H1 (cell line): ENCODE measurements around the gene CDK19. TPM values are rescaled to one million over a fixed set of nuclear protein-coding genes. Genes with fewer than 3 reads are reported as not detected.

Source experiments
- CTCF ChIA-PET: fragments of 300-600 bp; sonication (Branson Sonifier 250); formaldehyde crosslinking; loops from one replicate; lab custom pipeline; 2021; ENCODE audit not compliant: partially characterized antibody; lab: Charles Lee
- POLR2A ChIA-PET: fragments of 300-600 bp; sonication (Branson Sonifier 250); formaldehyde crosslinking; loops from one replicate; lab custom pipeline; 2021; ENCODE audit warnings: inconsistent platforms; ENCODE audit not compliant: partially characterized antibody; lab: Charles Lee
- DNase-seq, 2 experiments: peaks; one replicate each; pipeline versions ENCODE4 v3.0.0 to v3.0.0-alpha.2; 2010 to 2022; ENCODE audit warnings: low spot score in 2 of 2, low read depth in 1 of 2, mixed read lengths in 1 of 2
- FAIRE-seq: peaks from 2 replicates; lab custom pipeline; 2011; peaks lifted over from hg19 to GRCh38; lab: Jason Lieb, UNC
- H2AFZ ChIP-seq: 2 replicates; pipeline ENCODE4 v1.8.1; 2012; ENCODE audit warnings: low read length, inconsistent platforms
- H2AK5ac ChIP-seq: 2 replicates; pipeline ENCODE4 v1.6.1; 2013; ENCODE audit warnings: low read depth, low read length
- H2BK120ac ChIP-seq: replicated peaks from 2 replicates; pipeline ENCODE3; 2013; ENCODE audit warnings: low read depth, low read length, inconsistent platforms
- H2BK12ac ChIP-seq: 2 replicates; pipeline ENCODE4 v1.6.1; 2013; ENCODE audit warnings: low read depth, low read length
- H2BK15ac ChIP-seq: 2 replicates; pipeline ENCODE4 v1.6.1; 2013; ENCODE audit warnings: low read length
- H2BK20ac ChIP-seq: 2 replicates; pipeline ENCODE4 v1.6.1; 2013; ENCODE audit warnings: low read length
- H2BK5ac ChIP-seq: 2 replicates; pipeline ENCODE4 v1.6.1; 2013; ENCODE audit warnings: low read depth, low read length
- H3K14ac ChIP-seq: 2 replicates; pipeline ENCODE4 v1.6.1; 2013; ENCODE audit warnings: inconsistent platforms; ENCODE audit not compliant: insufficient read length
- H3K18ac ChIP-seq: 2 replicates; pipeline ENCODE4 v1.6.1; 2013; ENCODE audit warnings: low read length; ENCODE audit errors: extremely low read depth
- H3K23ac ChIP-seq: 2 replicates; pipeline ENCODE4 v1.6.1; 2013; ENCODE audit warnings: inconsistent platforms; ENCODE audit not compliant: insufficient read length
- H3K23me2 ChIP-seq: 2 replicates; pipeline ENCODE4 v1.6.1; 2013; ENCODE audit warnings: low read depth, low read length
- H3K27ac ChIP-seq: 2 replicates; pipeline ENCODE4 v1.6.1; 2011; ENCODE audit warnings: low read depth, low read length, inconsistent platforms
- H3K27me3 ChIP-seq, 4 experiments: replicated peaks in 1 of 4; 1 replicate in 1 of 4; 2 replicates in 3 of 4; pipeline versions ENCODE4 v1.6.1 to v1.8.1; 2011 to 2013; ENCODE audit warnings: low read length in 3 of 4, mild to moderate bottlenecking in 3 of 4, inconsistent platforms in 2 of 4, mixed read lengths in 2 of 4, moderate library complexity in 1 of 4; ENCODE audit not compliant: control insufficient read depth in 3 of 4, insufficient read depth in 3 of 4; ENCODE audit errors: extremely low read depth in 1 of 4
- H3K36me3 ChIP-seq, 4 experiments: 2 replicates each; pipeline versions ENCODE4 v1.6.1 to v1.8.1; 2011 to 2013; ENCODE audit warnings: mild to moderate bottlenecking in 4 of 4, low read length in 3 of 4, moderate library complexity in 2 of 4, control low read depth in 1 of 4, inconsistent platforms in 1 of 4; ENCODE audit not compliant: insufficient read depth in 4 of 4, control insufficient read depth in 2 of 4
- H3K4ac ChIP-seq: replicated peaks from 2 replicates; pipeline ENCODE3; 2013; ENCODE audit warnings: low read length, low read depth, mixed read lengths, inconsistent platforms; ENCODE audit not compliant: insufficient read length
- H3K4me1 ChIP-seq, 4 experiments: replicated peaks in 1 of 4; 1 replicate in 1 of 4; 2 replicates in 3 of 4; pipeline versions ENCODE4 v1.6.1 to v1.8.1; 2011 to 2013; ENCODE audit warnings: low read length in 3 of 4, inconsistent platforms in 2 of 4, mixed read lengths in 1 of 4; ENCODE audit not compliant: insufficient read depth in 4 of 4, control insufficient read depth in 3 of 4
- H3K4me2 ChIP-seq, 2 experiments: 2 replicates each; pipeline versions ENCODE4 v1.6.1 to v1.8.1; 2011 to 2013; ENCODE audit warnings: low read depth in 2 of 2, low read length in 2 of 2, control low read depth in 1 of 2, inconsistent platforms in 1 of 2, mild to moderate bottlenecking in 1 of 2; ENCODE audit not compliant: insufficient read depth in 1 of 2
- H3K4me3 ChIP-seq, 4 experiments: fragments of 200-600, 300-600 bp in 1 of 4; sonication (generic), shearing (Covaris generic), sonication (Bioruptor Twin) in 1 of 4; 2 replicates each; pipeline versions ENCODE4 v1.5.1 to v1.8.1; 2011 to 2016; ENCODE audit warnings: low read length in 4 of 4, low read depth in 3 of 4, control low read depth in 2 of 4, inconsistent platforms in 2 of 4, mild to moderate bottlenecking in 2 of 4, mixed read lengths in 1 of 4, moderate library complexity in 1 of 4; ENCODE audit not compliant: insufficient read depth in 2 of 4; ENCODE audit errors: extremely low read depth in 1 of 4
- H3K56ac ChIP-seq: replicated peaks from 2 replicates; pipeline ENCODE3; 2013; ENCODE audit warnings: low read depth, mild to moderate bottlenecking, mixed read lengths, low read length, inconsistent platforms; ENCODE audit not compliant: insufficient read length
- H3K79me1 ChIP-seq: 2 replicates; pipeline ENCODE4 v1.6.1; 2013; ENCODE audit warnings: low read depth, low read length, control low read depth
- H3K79me2 ChIP-seq, 2 experiments: 2 replicates each; pipeline versions ENCODE4 v1.6.1 to v1.8.1; 2012 to 2013; ENCODE audit warnings: low read length in 2 of 2, mild to moderate bottlenecking in 2 of 2, inconsistent platforms in 1 of 2; ENCODE audit not compliant: insufficient read depth in 2 of 2, control insufficient read depth in 1 of 2
- H3K9ac ChIP-seq, 4 experiments: replicated peaks in 1 of 4; 1 replicate in 1 of 4; 2 replicates in 3 of 4; pipeline versions ENCODE4 v1.6.1 to v1.8.1; 2011 to 2013; ENCODE audit warnings: low read depth in 3 of 4, low read length in 3 of 4, control low read depth in 2 of 4, mild to moderate bottlenecking in 2 of 4, moderate library complexity in 2 of 4, inconsistent platforms in 1 of 4; ENCODE audit errors: extremely low read depth in 1 of 4
- H3K9me3 ChIP-seq, 2 experiments: 2 replicates each; pipeline versions ENCODE4 v1.6.1 to v1.8.1; 2012 to 2013; ENCODE audit warnings: mild to moderate bottlenecking in 2 of 2, moderate library complexity in 2 of 2, control low read depth in 1 of 2, inconsistent platforms in 1 of 2, low read depth in 1 of 2, low read length in 1 of 2, mixed read lengths in 1 of 2; ENCODE audit not compliant: insufficient read depth in 2 of 2
- H4K20me1 ChIP-seq, 2 experiments: replicated peaks in 1 of 2; 2 replicates each; pipeline versions ENCODE3 to v1.8.1; 2011 to 2013; ENCODE audit warnings: inconsistent platforms in 2 of 2, low read length in 2 of 2, mild to moderate bottlenecking in 1 of 2; ENCODE audit not compliant: insufficient read depth in 2 of 2, control insufficient read depth in 1 of 2
- H4K5ac ChIP-seq: 2 replicates; pipeline ENCODE4 v1.6.1; 2013; ENCODE audit warnings: low read length, low read depth, mixed read lengths, inconsistent platforms; ENCODE audit not compliant: insufficient read length
- H4K8ac ChIP-seq: 2 replicates; pipeline ENCODE4 v1.8.0; 2013; ENCODE audit warnings: mild to moderate bottlenecking, moderate library complexity, low read length, inconsistent platforms; ENCODE audit not compliant: insufficient read depth; ENCODE audit errors: extremely low read depth
- H4K91ac ChIP-seq: replicated peaks from 2 replicates; pipeline ENCODE3; 2013; ENCODE audit warnings: low read length, mixed read lengths, inconsistent platforms; ENCODE audit not compliant: insufficient read length
- BRCA1 ChIP-seq: IDR thresholded peaks from 2 replicates; pipeline ENCODE4 v1.6.1; 2012; ENCODE audit warnings: low read depth, low read length, improper control_type of control experiment
- CBX5 ChIP-seq: fragments of 300-800, 300-1000 bp; sonication (generic); IDR thresholded peaks from 2 replicates; pipeline ENCODE4 v1.7.1; 2016; ENCODE audit warnings: antibody characterized with exemption, low read length, low read depth
- CBX8 ChIP-seq: fragments of 300-800, 300-1000 bp; sonication (generic); IDR thresholded peaks from 2 replicates; pipeline ENCODE4 v1.7.1; 2016; ENCODE audit warnings: low read depth, low read length, borderline replicate concordance
- CHD1 ChIP-seq: IDR thresholded peaks from 2 replicates; pipeline ENCODE4 v1.6.1; 2012; ENCODE audit warnings: low read depth, low read length, improper control_type of control experiment
- FOSL1 ChIP-seq: IDR thresholded peaks from 2 replicates; pipeline ENCODE4 v1.6.1; 2011; ENCODE audit warnings: mild to moderate bottlenecking, low read depth, low read length, moderate library complexity; ENCODE audit not compliant: insufficient read depth
- JUND ChIP-seq: IDR thresholded peaks from 2 replicates; pipeline ENCODE4 v1.6.1; 2011; ENCODE audit warnings: mild to moderate bottlenecking, improper control_type of control experiment, low read length
- KDM4A ChIP-seq: IDR thresholded peaks from one replicate; pipeline ENCODE4 v1.7.1; 2012; ENCODE audit warnings: low read depth, mild to moderate bottlenecking, moderate library complexity, low read length, inconsistent platforms; ENCODE audit not compliant: severe bottlenecking
- PHF8 ChIP-seq: fragments of 200-600 bp; sonication (generic); conservative IDR thresholded peaks from 2 replicates; pipeline ENCODE4 v1.7.1; 2012; ENCODE audit warnings: low read depth, mild to moderate bottlenecking, inconsistent platforms, low read length, moderate library complexity
- POLR2A ChIP-seq, 2 experiments: IDR thresholded peaks; 1 replicate in 1 of 2; 2 replicates in 1 of 2; pipeline ENCODE4 v1.6.1; 2011; ENCODE audit warnings: low read depth in 2 of 2, low read length in 2 of 2, mild to moderate bottlenecking in 2 of 2; ENCODE audit errors: control extremely low read depth in 1 of 2
- POLR2AphosphoS5 ChIP-seq: IDR thresholded peaks from 2 replicates; pipeline ENCODE4 v1.6.1; 2011; ENCODE audit warnings: low read depth, low read length
- RFX5 ChIP-seq: IDR thresholded peaks from 2 replicates; pipeline ENCODE4 v1.6.1; 2011; ENCODE audit warnings: low read depth, low read length, improper control_type of control experiment, borderline replicate concordance
- SIN3A ChIP-seq, 2 experiments: IDR thresholded peaks in 1 of 2; conservative IDR thresholded peaks in 1 of 2; 2 replicates each; pipeline ENCODE4 v1.6.1; 2011 to 2012; ENCODE audit warnings: low read length in 2 of 2, improper control_type of control experiment in 1 of 2, low read depth in 1 of 2, mild to moderate bottlenecking in 1 of 2
- SIRT6 ChIP-seq: IDR thresholded peaks from one replicate; pipeline ENCODE4 v1.7.1; 2012; ENCODE audit warnings: low read length, inconsistent platforms
- SP1 ChIP-seq: IDR thresholded peaks from 2 replicates; pipeline ENCODE4 v1.6.1; 2011; ENCODE audit warnings: low read depth, low read length
- ZNF274 ChIP-seq: IDR thresholded peaks from 2 replicates; pipeline ENCODE4 v1.7.0; 2012; ENCODE audit warnings: low read length, borderline replicate concordance; ENCODE audit errors: extremely low read depth
- WGBS, 2 experiments: shearing (Covaris generic) in 1 of 2; methylation state at CpG; one replicate each; pipeline versions ENCODE4 v1.1.6 to v1.1.7; 2013 to 2015; ENCODE audit warnings: low lambda C conversion rate in 2 of 2, mixed read lengths in 2 of 2, inconsistent platforms in 1 of 2, low coverage in 1 of 2, missing lambda C conversion rate in 1 of 2; ENCODE audit not compliant: insufficient replicate concordance in 2 of 2, insufficient coverage in 1 of 2, insufficient read length in 1 of 2; ENCODE audit errors: extremely low coverage in 1 of 2, missing lambda C conversion rate in 1 of 2; 5-methylcytosine and 5-hydroxymethylcytosine counted together
- polyA plus RNA-seq, 7 experiments: library from polyadenylated mRNA; depleted of rRNA in 3 of 7; stranded (reverse) in 5 of 7; unstranded in 2 of 7; fragments of >200 nt in 5 of 7; fragments of 200-250 nt in 2 of 7; gene quantifications; 1 replicate in 5 of 7; 2 replicates in 1 of 7; 4 replicates in 1 of 7; pipeline versions ENCODE4 v1.2.1 to v1.2.3, GENCODE V29; 2011 to 2013; ENCODE audit warnings: missing spikeins in 2 of 7, mixed read lengths in 2 of 7
- total RNA-seq: library from RNA; stranded (reverse); fragmentation: NEBNext Ultra II Directional; extraction: Animal tissue kit (Norgen Biotek cat#: 25700); gene quantifications from 2 replicates; pipeline ENCODE4 v1.2.1, GENCODE V29; 2021

Gene CDK19
- total and polyA plus RNA-seq, 2 of the 8 experiments (the other 6 are each of a cell fraction or from before 2014, with no cell fraction given) = 4.9 to 12.6 TPM

- Histone ChIP-seq H2AFZ (peak overlapping the region; percentile 24; the same call in 1 of the 2 replicates), H3K18ac (peak overlapping the region; percentile 99), H3K4me3 (peak overlapping the region; percentile 84 to 95 (median 92)), H4K91ac (peak overlapping the region; percentile 61), H3K23me2 (peaks cover 5% of the 10 kb centered on the region), H3K14ac (no peak overlapping the region), H3K79me2 (peaks cover 4 to 41% of the 10 kb centered on the region in 2 experiments), H4K8ac (peak overlapping the region; percentile 96), H4K5ac (peak overlapping the region; percentile 63), H2BK12ac (peak overlapping the region; percentile 80; the same call in 1 of the 2 replicates), H3K27ac (peak overlapping the region; percentile 99), H2AK5ac (no peak overlapping the region), H4K20me1 (peaks cover 7 to 8% of the 10 kb centered on the region in 2 experiments), H3K36me3 (no peaks in the 10 kb centered on the region), H3K79me1 (peaks cover 5% of the 10 kb centered on the region; the same call in 1 of the 2 replicates), H3K4me1 (peaks cover 0 to 3% (median 1%) of the 10 kb centered on the region in 4 experiments; a peak in 4 of 7 replicates), H3K4me2 (peak overlapping the region; percentile 86 to 92), H2BK5ac (peak overlapping the region; percentile 98), H2BK120ac (no peak overlapping the region), H3K56ac (peak overlapping the region; percentile 97), H3K9me3 (no peaks in the 10 kb centered on the region), H3K4ac (peak overlapping the region; percentile 78), H2BK20ac (no peak overlapping the region), H3K9ac (peak overlapping the region; percentile 85 to 97 (median 90)), H2BK15ac (no peak overlapping the region), H3K27me3 (no peaks in the 10 kb centered on the region), H3K23ac (no peak overlapping the region)
- POLR2A ChIA-PET = interaction anchor here (0.6 to 13.9 kb wide), 36 partner anchors 9 to 669 kb away, joined by 3 to 344 read pairs (median 4); partner anchors contain the start of genes AMD1 and GTF3C6
- DNase-seq (no peak), FAIRE-seq (no peak)
- CTCF ChIA-PET = interaction anchor here (1.1 to 2.7 kb wide), 3 partner anchors 59 to 133 kb away, joined by 5 to 7 read pairs (median 6); partner anchors contain the start of gene AMD1
- 2% methylated on average over 16 of the region's 49 CpGs; no CpG with 5 or more reads in 1 of the 2 experiments for WGBS, 2 experiments
- TF ChIP-seq POLR2A (IDR thresholded peaks at IDR 0.05; ENCODE audit: control extremely low read depth in 1 of 2, low read depth in 2 of 2, low read length in 2 of 2) = no peak
- TF ChIP-seq KDM4A = peak; percentile 41
- no peak for TF ChIP-seq CBX5
- TF ChIP-seq JUND = no peak
- no peak for TF ChIP-seq CHD1
- TF ChIP-seq SIN3A (conservative IDR thresholded peaks at IDR 0.05 in 1 of 2, IDR thresholded peaks at IDR 0.05 in 1 of 2; ENCODE audit: low read depth in 1 of 2, low read length in 2 of 2) = no peak
- no peak for TF ChIP-seq RFX5
- TF ChIP-seq FOSL1 = no peak
- no peak for TF ChIP-seq SP1
- no peak for TF ChIP-seq POLR2AphosphoS5
- TF ChIP-seq BRCA1 = no peak
- TF ChIP-seq PHF8 = peak; percentile 76
- no peak for TF ChIP-seq ZNF274
- no peak for TF ChIP-seq SIRT6
- no peak for TF ChIP-seq CBX8
Measured at GRCh38 chr6:110815015-110815410, 256 bp downstream of the CDK19 start.
